GM23338 (cell line): ENCODE results near the gene ITGB7. TPM values are rescaled to one million over a fixed set of nuclear protein-coding genes. Genes with fewer than 3 reads are reported as not detected.

ENCODE experiments used
- ATAC-seq: fragments of 200-7000 bp; cut with Tn5 transposase; 3 replicates; pipeline ENCODE4 v1.9.1; 2020
- DNase-seq: peaks from one replicate; pipeline ENCODE4 v3.0.0-alpha.2; 2015; ENCODE audit warnings: low spot score
- H2AFZ ChIP-seq: fragments of 200-600 bp; sonication (generic); 2 replicates; pipeline ENCODE4 v1.8.0; 2016; ENCODE audit warnings: antibody characterized with exemption, mild to moderate bottlenecking, moderate library complexity
- H3F3A ChIP-seq: fragments of 200-600 bp; sonication (generic); replicated peaks from 2 replicates; pipeline ENCODE4 v1.8.0; 2017; ENCODE audit warnings: antibody characterized with exemption, mixed run types, low read depth
- H3K27ac ChIP-seq: fragments of 200-600 bp; sonication (generic); 2 replicates; pipeline ENCODE4 v1.6.1; 2016; ENCODE audit warnings: low read depth
- H3K27me3 ChIP-seq: fragments of 200-600 bp; sonication (generic); 2 replicates; pipeline ENCODE4 v1.8.0; 2016; ENCODE audit warnings: mild to moderate bottlenecking, mixed run types, moderate library complexity; ENCODE audit not compliant: insufficient read depth
- H3K36me3 ChIP-seq: fragments of 200-600 bp; sonication (generic); 2 replicates; pipeline ENCODE4 v1.8.0; 2016; ENCODE audit warnings: mild to moderate bottlenecking; ENCODE audit not compliant: insufficient read depth
- H3K4me1 ChIP-seq: fragments of 200-600 bp; sonication (generic); 2 replicates; pipeline ENCODE4 v1.8.0; 2016; ENCODE audit warnings: mild to moderate bottlenecking, moderate library complexity; ENCODE audit not compliant: insufficient read depth
- H3K4me2 ChIP-seq: fragments of 200-600 bp; sonication (generic); 2 replicates; pipeline ENCODE4 v1.7.1; 2017; ENCODE audit warnings: mixed run types
- H3K4me3 ChIP-seq: fragments of 200-600 bp; sonication (generic); 2 replicates; pipeline ENCODE4 v1.6.1; 2016; ENCODE audit warnings: mixed run types
- H3K79me2 ChIP-seq: fragments of 200-600 bp; sonication (generic); replicated peaks from 2 replicates; pipeline ENCODE4 v1.8.0; 2017; ENCODE audit warnings: mild to moderate bottlenecking; ENCODE audit not compliant: insufficient read depth
- H3K9me2 ChIP-seq: fragments of 200-600 bp; sonication (generic); 2 replicates; pipeline ENCODE4 v1.8.0; 2017; ENCODE audit not compliant: insufficient read depth
- H4K20me1 ChIP-seq: fragments of 200-600 bp; sonication (generic); replicated peaks from 2 replicates; pipeline ENCODE4 v1.8.0; 2017; ENCODE audit warnings: mild to moderate bottlenecking; ENCODE audit not compliant: insufficient read depth
- H3K27ac Mint-ChIP-seq: 2 replicates; pipeline ENCODE4 v1.8.0; 2020; ENCODE audit warnings: inconsistent platforms, mild to moderate bottlenecking, moderate library complexity, mixed read lengths
- H3K27me3 Mint-ChIP-seq: 3 replicates; pipeline ENCODE4 v1.8.0; 2022; ENCODE audit warnings: low read depth, mild to moderate bottlenecking, moderate library complexity, mixed read lengths, inconsistent platforms; ENCODE audit not compliant: insufficient read depth, poor library complexity
- H3K36me3 Mint-ChIP-seq: 3 replicates; pipeline ENCODE4 v1.8.0; 2021; ENCODE audit warnings: low read depth, mild to moderate bottlenecking, inconsistent platforms, moderate library complexity, mixed read lengths
- H3K4me1 Mint-ChIP-seq: 3 replicates; pipeline ENCODE4 v1.8.0; 2020; ENCODE audit warnings: mild to moderate bottlenecking, inconsistent platforms, mixed read lengths
- H3K4me3 Mint-ChIP-seq: 3 replicates; pipeline ENCODE4 v1.8.0; 2021; ENCODE audit warnings: moderate library complexity, mild to moderate bottlenecking, inconsistent platforms, mixed read lengths
- H3K9me3 Mint-ChIP-seq: 3 replicates; pipeline ENCODE4 v1.8.0; 2020; ENCODE audit warnings: moderate library complexity, mild to moderate bottlenecking, inconsistent platforms, mixed read lengths
- ETS1 ChIP-seq: IDR thresholded peaks from 2 replicates; pipeline ENCODE4 v1.6.1; 2016; ENCODE audit warnings: antibody characterized with exemption
- EZH2 ChIP-seq: fragments of 200-600 bp; sonication (generic); IDR thresholded peaks from one replicate; pipeline ENCODE4 v1.8.0; 2017; ENCODE audit warnings: antibody characterized with exemption, mild to moderate bottlenecking, low read depth; ENCODE audit not compliant: unreplicated experiment
- JUNB ChIP-seq: IDR thresholded peaks from one replicate; pipeline ENCODE4 v1.6.1; 2016; ENCODE audit warnings: antibody characterized with exemption; ENCODE audit not compliant: unreplicated experiment
- STAT1 ChIP-seq: IDR thresholded peaks from one replicate; pipeline ENCODE4 v1.6.1; 2016; ENCODE audit warnings: antibody characterized with exemption; ENCODE audit not compliant: unreplicated experiment
- polyA plus RNA-seq: library from polyadenylated mRNA; unstranded; fragments of >200 nt; fragmentation: Nextera tagmentation; extraction: Ambion mirVana; gene quantifications from 2 replicates; pipeline ENCODE4 v1.2.1, GENCODE V29; 2016
- total RNA-seq: library from RNA; depleted of rRNA; stranded (reverse); fragments of >200 nt; shearing (Covaris generic); gene quantifications from 2 replicates; pipeline ENCODE4 v1.2.3, GENCODE V29; 2014
- TF ChIP-seq, protein P1 (sequence below), 2 experiments: fragments of 200-600 bp in 1 of 2; sonication (generic) in 1 of 2; conservative IDR thresholded peaks; 2 replicates each; pipeline versions ENCODE4 v1.5.1 to v1.6.1; 2016 to 2017; ENCODE audit warnings: antibody characterized with exemption in 2 of 2, low read depth in 2 of 2, mild to moderate bottlenecking in 2 of 2, moderate library complexity in 1 of 2
- TF ChIP-seq, protein P2 (sequence below): IDR thresholded peaks from one replicate; pipeline ENCODE4 v1.6.1; 2018; ENCODE audit warnings: antibody characterized with exemption; ENCODE audit not compliant: unreplicated experiment

ITGB7 gene
- total and polyA plus RNA-seq, 2 experiments from 2014 or later = 0.32 TPM; not detected in 1

GRCh38 chr12:53147181-53147580, 59.9 kb downstream of the ITGB7 start:
- H3K27ac Mint-ChIP-seq = no peak overlapping the region
- no peaks in the 10 kb centered on the region for H3K27me3 ChIP-seq
- no peak overlapping the region for H3K4me3 ChIP-seq
- no peaks in the 10 kb centered on the region for H3K27me3 Mint-ChIP-seq
- no peak for DNase-seq
- H3K79me2 ChIP-seq = no peaks in the 10 kb centered on the region
- no peaks in the 10 kb centered on the region for H3K36me3 Mint-ChIP-seq
- no peak overlapping the region for H3K4me2 ChIP-seq
- no peaks in the 10 kb centered on the region for H3K9me2 ChIP-seq
- H4K20me1 ChIP-seq = no peaks in the 10 kb centered on the region
- ATAC-seq = no peak
- no peak overlapping the region for H3K27ac ChIP-seq
- H3K36me3 ChIP-seq = no peaks in the 10 kb centered on the region
- H3K4me1 Mint-ChIP-seq = peaks cover 3% of the 10 kb centered on the region; the same call in 2 of the 3 replicates
- peaks cover 3% of the 10 kb centered on the region; the same call in 1 of the 3 replicates for H3K9me3 Mint-ChIP-seq
- H3K4me1 ChIP-seq = 0 out of 2 replicates have a peak, but pooled peaks cover 2% of the 10 kb centered on the region
- no peak overlapping the region for H3K4me3 Mint-ChIP-seq
- H2AFZ ChIP-seq = no peak overlapping the region
- H3F3A ChIP-seq = peaks cover 17% of the 10 kb centered on the region
- TF ChIP-seq EZH2 (no peak), JUNB (no peak)

DNA sequence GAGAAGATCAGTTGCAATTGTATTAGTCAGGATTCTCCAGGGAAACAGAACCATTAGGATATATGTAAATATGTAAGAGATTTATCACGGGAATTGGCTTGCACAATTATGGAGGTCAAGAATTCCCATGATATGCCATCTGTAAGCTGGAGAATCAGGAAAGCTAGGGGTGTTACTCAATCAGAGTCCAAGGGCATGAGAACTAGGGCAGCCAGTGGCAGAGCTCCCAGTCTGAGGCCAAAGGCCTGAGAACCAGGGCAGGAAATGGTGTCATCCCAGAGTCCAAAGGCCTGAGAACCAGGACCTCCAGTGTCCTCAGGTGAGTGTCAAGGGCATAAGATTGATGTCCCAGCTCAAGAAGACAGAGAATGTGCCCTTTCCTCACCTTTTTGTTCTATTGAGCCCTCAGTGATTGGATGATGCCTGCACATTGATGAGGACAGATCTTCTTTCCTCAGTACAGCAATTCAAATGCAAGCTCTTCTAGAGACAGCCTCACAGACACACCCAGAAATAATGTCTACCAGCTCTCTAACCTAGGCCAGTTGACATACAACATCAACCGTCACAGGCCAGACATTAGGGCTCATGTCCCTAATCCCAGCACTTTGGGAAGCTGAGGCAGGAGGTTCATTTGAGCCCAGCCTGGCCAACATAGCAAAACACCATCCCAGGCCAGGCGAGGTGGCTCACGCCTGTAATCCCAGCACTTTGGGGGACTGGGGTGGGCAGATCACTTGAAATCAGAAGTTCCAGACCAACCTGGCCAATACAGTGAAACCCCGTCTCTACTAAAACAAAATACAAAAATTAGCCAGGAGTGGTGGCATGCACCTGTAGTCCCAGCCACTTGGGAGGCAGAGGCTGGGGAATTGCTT, 61.4 kb downstream of the ITGB7 start:
- Mint-ChIP-seq H3K36me3 (no peaks in the 10 kb centered on the region), H3K9me3 (peaks cover 3% of the 10 kb centered on the region; the same call in 1 of the 3 replicates), H3K27me3 (peaks cover 3% of the 10 kb centered on the region), H3K27ac (no peak overlapping the region), H3K4me1 (peaks cover 3% of the 10 kb centered on the region; the same call in 2 of the 3 replicates), H3K4me3 (no peak overlapping the region)
- TF ChIP-seq, protein P1, sequence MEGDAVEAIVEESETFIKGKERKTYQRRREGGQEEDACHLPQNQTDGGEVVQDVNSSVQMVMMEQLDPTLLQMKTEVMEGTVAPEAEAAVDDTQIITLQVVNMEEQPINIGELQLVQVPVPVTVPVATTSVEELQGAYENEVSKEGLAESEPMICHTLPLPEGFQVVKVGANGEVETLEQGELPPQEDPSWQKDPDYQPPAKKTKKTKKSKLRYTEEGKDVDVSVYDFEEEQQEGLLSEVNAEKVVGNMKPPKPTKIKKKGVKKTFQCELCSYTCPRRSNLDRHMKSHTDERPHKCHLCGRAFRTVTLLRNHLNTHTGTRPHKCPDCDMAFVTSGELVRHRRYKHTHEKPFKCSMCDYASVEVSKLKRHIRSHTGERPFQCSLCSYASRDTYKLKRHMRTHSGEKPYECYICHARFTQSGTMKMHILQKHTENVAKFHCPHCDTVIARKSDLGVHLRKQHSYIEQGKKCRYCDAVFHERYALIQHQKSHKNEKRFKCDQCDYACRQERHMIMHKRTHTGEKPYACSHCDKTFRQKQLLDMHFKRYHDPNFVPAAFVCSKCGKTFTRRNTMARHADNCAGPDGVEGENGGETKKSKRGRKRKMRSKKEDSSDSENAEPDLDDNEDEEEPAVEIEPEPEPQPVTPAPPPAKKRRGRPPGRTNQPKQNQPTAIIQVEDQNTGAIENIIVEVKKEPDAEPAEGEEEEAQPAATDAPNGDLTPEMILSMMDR (conservative IDR thresholded peaks at IDR 0.05; ENCODE audit: low read depth in 2 of 2) = no peak
- TF ChIP-seq STAT1 (no peak), ETS1 (no peak)
- TF ChIP-seq, protein P2, sequence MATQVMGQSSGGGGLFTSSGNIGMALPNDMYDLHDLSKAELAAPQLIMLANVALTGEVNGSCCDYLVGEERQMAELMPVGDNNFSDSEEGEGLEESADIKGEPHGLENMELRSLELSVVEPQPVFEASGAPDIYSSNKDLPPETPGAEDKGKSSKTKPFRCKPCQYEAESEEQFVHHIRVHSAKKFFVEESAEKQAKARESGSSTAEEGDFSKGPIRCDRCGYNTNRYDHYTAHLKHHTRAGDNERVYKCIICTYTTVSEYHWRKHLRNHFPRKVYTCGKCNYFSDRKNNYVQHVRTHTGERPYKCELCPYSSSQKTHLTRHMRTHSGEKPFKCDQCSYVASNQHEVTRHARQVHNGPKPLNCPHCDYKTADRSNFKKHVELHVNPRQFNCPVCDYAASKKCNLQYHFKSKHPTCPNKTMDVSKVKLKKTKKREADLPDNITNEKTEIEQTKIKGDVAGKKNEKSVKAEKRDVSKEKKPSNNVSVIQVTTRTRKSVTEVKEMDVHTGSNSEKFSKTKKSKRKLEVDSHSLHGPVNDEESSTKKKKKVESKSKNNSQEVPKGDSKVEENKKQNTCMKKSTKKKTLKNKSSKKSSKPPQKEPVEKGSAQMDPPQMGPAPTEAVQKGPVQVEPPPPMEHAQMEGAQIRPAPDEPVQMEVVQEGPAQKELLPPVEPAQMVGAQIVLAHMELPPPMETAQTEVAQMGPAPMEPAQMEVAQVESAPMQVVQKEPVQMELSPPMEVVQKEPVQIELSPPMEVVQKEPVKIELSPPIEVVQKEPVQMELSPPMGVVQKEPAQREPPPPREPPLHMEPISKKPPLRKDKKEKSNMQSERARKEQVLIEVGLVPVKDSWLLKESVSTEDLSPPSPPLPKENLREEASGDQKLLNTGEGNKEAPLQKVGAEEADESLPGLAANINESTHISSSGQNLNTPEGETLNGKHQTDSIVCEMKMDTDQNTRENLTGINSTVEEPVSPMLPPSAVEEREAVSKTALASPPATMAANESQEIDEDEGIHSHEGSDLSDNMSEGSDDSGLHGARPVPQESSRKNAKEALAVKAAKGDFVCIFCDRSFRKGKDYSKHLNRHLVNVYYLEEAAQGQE = no peak
- Histone ChIP-seq H3K27ac (no peak overlapping the region), H2AFZ (no peak overlapping the region), H3K79me2 (no peaks in the 10 kb centered on the region), H4K20me1 (no peaks in the 10 kb centered on the region), H3F3A (peaks cover 17% of the 10 kb centered on the region), H3K36me3 (no peaks in the 10 kb centered on the region), H3K27me3 (no peaks in the 10 kb centered on the region), H3K4me1 (0 out of 2 replicates have a peak, but pooled peaks cover 2% of the 10 kb centered on the region), H3K9me2 (no peaks in the 10 kb centered on the region), H3K4me3 (no peak overlapping the region), H3K4me2 (no peak overlapping the region)
- DNase-seq (no peak), ATAC-seq (no peak)
